GM18508 (cell line): ENCODE results near the gene XRCC6.
"Not testable (repeated sequence)": the region's sequence is repeated elsewhere in the genome, so short reads cannot be mapped to it uniquely, and the experiment has no call there.

Source experiments
- ATAC-seq: cut with Tn5 transposase; IDR thresholded peaks from one replicate; pipeline ENCODE4 v1.9.1; 2021; ENCODE audit warnings: moderate number of reproducible peaks; ENCODE audit not compliant: insufficient read depth, unreplicated experiment

Gene XRCC6

DNA sequence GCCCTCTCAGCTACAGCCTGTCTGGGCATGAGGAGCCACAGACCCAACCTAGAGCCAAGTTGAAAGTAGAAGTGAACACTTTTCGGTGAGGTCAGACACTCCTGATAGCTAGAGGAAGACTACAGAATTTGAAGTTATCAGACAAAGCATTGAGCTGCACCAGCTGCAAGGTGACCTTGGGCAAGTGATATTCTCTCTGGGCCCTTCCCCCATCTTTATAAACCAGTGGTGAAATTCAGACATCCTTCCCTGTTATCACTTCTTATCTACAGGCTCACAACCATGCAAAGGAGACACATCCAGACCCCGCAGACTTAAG, 23.5 kb upstream of the XRCC6 start:
- ATAC-seq: no peak

DNA sequence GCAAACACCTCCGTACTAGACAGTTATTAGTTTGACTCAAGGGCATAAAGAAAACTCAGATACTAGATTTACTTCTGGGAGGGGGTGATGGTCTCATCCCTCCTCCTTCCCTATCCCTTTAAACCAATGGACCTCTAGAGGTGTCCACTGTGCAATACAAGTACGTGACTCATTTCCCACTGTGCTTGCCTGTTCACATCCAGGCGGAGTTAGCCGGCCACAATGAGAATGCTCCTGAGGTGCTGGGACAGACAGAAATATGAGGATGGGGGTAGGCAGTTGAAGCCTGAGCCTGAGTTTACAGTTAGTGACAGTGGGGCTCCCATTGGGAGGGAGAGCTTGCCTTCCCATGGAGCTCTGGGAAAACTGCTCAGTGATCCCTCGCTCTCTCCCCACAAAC, 23.0 kb upstream of the XRCC6 start:
- no peak for ATAC-seq

DNA sequence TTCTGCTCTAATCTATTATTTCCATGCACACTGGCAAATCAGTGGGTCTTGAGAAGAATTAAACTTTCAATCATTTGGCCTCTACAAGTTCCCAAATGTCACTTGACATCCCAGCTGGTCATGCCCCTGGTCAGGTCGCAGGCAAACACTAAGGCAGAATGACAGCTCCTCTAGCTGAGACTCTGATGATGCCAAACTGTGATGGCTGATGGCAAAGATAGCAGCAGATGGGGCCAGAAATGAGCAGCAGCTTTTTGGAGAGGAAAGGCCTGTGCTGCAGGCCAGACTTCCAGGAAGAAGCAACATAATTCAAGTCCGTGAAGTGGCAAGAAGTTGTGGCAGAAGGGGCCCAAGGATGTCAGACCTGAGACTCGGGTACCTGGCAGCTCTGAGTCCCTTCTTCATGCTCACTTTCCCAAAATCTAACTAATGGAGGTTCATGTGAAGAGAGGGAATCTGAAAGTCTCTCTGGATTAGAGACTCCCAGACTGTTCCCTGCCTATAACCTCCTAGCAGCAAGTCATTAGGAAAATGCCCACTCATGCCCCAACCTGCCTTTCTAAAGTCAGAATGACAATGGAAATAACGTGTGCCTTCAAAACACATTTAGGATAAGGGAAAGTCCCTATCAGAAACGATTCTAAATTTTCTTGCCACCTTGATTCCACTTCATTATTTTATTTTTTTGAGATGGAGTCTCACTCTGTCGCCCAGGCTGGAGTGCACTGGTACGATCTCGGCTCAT, 22.0 kb upstream of the XRCC6 start:
- no peak for ATAC-seq

- ATAC-seq: no peak
Measured at GRCh38 chr22:41600976-41601375, 20.1 kb upstream of the XRCC6 start.

- peak; percentile 49 for ATAC-seq
Measured at GRCh38 chr22:41603873-41604332, 17.2 kb upstream of the XRCC6 start.

DNA sequence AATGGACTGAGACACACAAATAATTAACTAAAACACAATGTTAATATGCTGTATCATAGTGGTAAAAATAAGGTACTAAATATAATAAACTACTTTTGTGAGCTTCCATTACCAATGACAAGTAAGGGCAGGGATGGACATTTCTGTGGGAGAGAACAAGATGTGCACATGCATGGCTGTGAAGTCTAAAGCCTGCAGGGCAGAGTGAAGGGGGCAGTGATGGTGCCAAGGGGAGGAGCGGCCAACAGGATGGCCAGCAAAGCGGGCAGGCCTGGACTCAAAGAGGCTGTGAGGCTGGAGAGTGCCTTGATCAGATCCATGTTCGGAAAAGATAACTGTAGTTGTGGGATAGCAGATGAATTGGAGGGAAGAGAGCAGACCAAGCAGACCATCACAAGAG, 12.7 kb upstream of the XRCC6 start:
- no peak for ATAC-seq

GRCh38 chr22:41612603-41613306, 8.3 kb upstream of the XRCC6 start:
- ATAC-seq: no peak

GRCh38 chr22:41613456-41613855, 7.6 kb upstream of the XRCC6 start:
- ATAC-seq: no peak

- no peak for ATAC-seq
Measured at GRCh38 chr22:41619979-41620588, 1.0 kb upstream of the XRCC6 start.

- ATAC-seq: peak; percentile 10
Measured at GRCh38 chr22:41620589-41621098, 451 bp upstream of the XRCC6 start, which contains the start of gene DESI1. Gene DESI1, minus strand, starts transcription at chr22:41621043. Its CDS starts 204 bp downstream, at chr22:41620839.

DNA sequence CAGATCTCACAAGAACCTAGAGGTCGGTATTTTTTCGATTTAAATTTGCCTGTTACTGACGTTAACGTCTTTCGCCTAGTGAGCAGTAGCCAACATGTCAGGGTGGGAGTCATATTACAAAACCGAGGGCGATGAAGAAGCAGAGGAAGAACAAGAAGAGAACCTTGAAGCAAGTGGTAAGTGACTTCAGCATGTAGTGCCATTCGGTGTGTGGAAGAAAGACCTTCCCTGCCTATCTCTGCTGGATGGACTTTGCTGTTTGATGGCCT, 750 bp downstream of the XRCC6 start:
- no peak for ATAC-seq

GRCh38 chr22:41625577-41625976, 4.5 kb downstream of the XRCC6 start:
- ATAC-seq: no peak

- ATAC-seq: not testable (repeated sequence)
Measured at GRCh38 chr22:41631115-41631514, 10.0 kb downstream of the XRCC6 start.

DNA sequence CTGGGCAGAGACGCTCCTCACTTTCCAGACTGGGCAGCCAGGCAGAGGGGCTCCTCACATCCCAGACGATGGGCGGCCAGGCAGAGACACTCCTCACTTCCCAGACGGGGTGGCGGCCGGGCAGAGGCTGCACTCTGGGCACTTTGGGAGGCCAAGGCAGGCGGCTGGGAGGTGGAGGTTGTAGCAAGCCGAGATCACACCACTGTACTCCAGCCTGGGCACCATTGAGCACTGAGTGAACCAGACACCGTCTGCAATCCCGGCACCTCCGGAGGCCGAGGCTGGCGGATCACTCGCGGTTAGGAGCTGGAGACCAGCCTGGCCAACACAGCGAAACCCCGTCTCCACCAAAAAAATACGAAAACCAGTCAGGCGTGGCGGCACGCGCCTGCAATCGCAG, 10.5 kb downstream of the XRCC6 start:
- ATAC-seq: not testable (repeated sequence)

DNA sequence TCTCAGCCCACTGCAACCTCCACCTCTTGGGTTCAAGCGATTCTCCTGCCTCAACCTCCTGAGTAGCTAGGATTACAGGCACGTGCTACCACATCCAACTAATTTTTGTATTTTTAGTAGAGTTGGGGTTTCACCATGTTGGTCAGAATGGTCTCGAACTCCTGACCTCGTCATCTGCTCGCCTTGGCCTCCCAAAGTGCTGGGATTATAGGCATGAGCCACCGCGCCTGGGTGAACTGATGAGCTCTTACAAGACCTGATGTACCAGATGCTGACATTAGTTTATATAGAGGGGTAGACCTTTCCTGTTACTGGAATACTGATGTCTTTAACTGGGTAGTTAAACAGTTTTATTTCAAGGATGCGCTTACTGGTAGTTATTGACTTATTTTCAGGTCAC, 13.5 kb downstream of the XRCC6 start:
- not testable (repeated sequence) for ATAC-seq

DNA sequence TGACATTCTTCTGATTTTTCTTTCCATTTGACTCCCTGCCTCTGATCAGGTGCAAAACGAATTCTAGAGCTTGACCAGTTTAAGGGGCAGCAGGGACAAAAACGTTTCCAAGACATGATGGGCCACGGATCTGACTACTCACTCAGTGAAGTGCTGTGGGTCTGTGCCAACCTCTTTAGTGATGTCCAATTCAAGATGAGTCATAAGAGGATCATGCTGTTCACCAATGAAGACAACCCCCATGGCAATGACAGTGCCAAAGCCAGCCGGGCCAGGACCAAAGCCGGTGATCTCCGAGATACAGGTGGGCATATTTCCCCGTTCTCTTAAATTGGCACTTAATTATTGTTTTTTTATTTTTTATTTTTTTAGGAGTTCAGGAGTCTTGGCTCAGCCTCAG, 15.4 kb downstream of the XRCC6 start:
- ATAC-seq: no peak

- not testable (repeated sequence) for ATAC-seq
Measured at GRCh38 chr22:41637623-41638022, 16.5 kb downstream of the XRCC6 start.

GRCh38 chr22:41638124-41638523, 17.0 kb downstream of the XRCC6 start:
- ATAC-seq: no peak

DNA sequence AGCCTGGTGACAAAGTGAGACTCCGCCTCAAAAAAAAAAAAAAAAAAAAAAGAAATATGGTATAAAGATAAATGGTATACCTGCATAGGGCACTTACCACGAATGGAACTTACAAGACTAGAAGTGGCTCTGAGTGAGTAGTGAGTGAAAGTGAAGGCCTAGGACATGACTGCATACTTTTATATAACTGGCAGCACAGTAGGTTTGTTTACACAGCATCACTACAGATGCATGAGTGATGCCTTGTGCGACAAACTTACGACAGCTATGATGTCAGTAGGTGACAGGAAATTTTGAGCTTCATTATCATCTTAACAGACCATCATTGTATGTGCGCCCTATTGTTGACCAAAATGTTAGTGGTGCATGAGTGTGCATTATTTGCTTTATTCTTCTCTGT, 17.7 kb downstream of the XRCC6 start:
- ATAC-seq: no peak

- ATAC-seq: no peak
Measured at GRCh38 chr22:41641854-41642253, 20.8 kb downstream of the XRCC6 start.

DNA sequence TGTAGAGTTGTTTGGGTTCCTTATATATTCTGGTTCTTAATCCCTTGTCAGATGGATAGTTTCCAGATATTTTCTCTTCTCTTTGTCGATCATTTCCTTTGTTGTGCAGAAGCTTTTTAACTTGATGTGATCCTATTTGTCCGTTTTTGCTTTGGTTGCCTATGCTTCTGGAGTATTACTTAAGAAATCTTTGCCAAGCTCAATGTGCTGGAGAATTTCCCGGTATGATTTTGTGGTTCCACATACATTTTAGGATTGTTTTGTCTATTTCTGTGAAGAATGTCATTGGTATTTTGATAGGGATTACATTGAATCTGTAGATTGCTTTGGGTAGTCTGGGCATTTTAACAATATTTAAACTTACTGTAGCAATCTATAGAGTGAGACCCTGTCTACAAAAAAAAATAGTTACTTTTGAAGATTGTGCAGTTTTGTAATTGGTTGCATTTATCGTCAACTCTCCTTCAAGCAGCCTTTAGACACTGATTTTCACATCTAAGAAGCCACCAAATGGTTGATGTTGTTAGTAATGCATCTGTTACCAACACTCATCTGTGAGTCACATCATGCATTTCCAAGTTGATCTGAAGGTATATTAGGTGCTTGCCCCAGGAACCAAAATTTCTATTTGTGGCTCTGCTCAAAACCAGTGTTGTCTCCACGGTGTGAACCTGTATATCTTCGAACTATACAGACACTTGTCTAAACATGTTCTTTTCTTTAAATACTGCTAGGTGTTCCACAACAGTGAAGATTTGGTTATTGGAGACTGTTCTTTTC, 21.4 kb downstream of the XRCC6 start:
- ATAC-seq: no peak
